ENCODE data around the gene UFM1. TPM values are rescaled to one million over a fixed set of nuclear protein-coding genes. Genes with fewer than 3 reads are reported as not detected.

UFM1 gene
- total and polyA plus RNA-seq, 4 donors = 40.2 to 106 (median 47.3) TPM

DNA sequence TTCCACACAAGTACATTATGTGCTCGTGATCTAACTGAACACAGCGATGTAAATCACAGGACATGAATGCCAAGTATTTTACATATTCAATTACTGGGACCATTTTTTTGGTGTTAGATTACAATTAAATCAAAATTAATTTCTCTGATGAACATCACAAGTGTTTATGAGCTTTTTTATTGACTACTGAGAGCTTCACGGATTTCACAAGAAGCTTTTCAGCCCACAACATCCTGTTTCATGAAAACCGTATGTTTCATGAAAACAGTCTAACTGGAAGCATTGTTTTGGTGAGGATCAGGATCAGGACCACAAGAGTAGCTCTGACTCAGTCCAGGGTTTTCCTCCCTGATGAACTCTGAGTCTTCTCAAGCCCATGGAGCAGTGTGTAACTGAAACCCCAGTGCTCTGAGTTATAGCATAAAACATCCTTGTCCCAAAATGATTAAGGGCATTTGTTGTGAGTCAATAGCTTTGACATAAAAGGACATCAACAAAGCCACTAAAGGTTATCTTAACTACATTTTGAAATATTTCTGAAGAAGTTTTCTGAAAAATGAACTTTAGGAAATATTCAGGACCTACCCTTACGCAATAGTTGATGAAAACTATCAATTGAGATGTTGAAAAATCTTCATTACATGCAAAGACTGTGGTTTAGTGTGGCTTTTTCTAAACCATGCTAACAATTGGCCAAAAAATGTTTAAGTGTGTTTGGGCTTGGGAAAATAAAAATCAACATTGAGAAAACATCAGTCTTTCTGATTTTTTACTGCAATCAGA is 49.3 kb downstream of the UFM1 start:
- Histone ChIP-seq H3K27ac (ENCODE audit: low read depth in 1 of 2, low read length in 1 of 2) (no peak overlapping the region), H3K36me3 (ENCODE audit: control insufficient read depth in 4 of 4, insufficient read depth in 4 of 4, low read length in 4 of 4) (no peaks in the 10 kb centered on the region), H3K27me3 (ENCODE audit: control insufficient read depth in 3 of 3, insufficient read depth in 3 of 3, low read length in 2 of 3) (peaks cover 0 to 6% (median 2%) of the 10 kb centered on the region in 3 donors), H3K9me3 (ENCODE audit: control insufficient read depth in 4 of 4, insufficient read depth in 3 of 4, low read length in 3 of 4) (peaks cover 0 to under 1% (median 0%) of the 10 kb centered on the region in 4 donors), H3K4me1 (ENCODE audit: control insufficient read depth in 5 of 5, insufficient read depth in 5 of 5, low read length in 5 of 5) (peaks cover 0 to 27% (median 9%) of the 10 kb centered on the region in 5 donors), H3K9ac (ENCODE audit: insufficient read depth in 1 of 2, low read length in 2 of 2) (no peak overlapping the region), H3K4me3 (no peak overlapping the region)
- peak in 1 of 3 donors; percentile 64 for DNase-seq
- 24 to 46% methylated on average over 5 of the region's 5 CpGs for WGBS, 2 donors
- TF ChIP-seq, protein P1, sequence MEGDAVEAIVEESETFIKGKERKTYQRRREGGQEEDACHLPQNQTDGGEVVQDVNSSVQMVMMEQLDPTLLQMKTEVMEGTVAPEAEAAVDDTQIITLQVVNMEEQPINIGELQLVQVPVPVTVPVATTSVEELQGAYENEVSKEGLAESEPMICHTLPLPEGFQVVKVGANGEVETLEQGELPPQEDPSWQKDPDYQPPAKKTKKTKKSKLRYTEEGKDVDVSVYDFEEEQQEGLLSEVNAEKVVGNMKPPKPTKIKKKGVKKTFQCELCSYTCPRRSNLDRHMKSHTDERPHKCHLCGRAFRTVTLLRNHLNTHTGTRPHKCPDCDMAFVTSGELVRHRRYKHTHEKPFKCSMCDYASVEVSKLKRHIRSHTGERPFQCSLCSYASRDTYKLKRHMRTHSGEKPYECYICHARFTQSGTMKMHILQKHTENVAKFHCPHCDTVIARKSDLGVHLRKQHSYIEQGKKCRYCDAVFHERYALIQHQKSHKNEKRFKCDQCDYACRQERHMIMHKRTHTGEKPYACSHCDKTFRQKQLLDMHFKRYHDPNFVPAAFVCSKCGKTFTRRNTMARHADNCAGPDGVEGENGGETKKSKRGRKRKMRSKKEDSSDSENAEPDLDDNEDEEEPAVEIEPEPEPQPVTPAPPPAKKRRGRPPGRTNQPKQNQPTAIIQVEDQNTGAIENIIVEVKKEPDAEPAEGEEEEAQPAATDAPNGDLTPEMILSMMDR (IDR thresholded peaks at IDR 0.05; ENCODE audit: control extremely low read depth, extremely low read depth) = no peak
- ATAC-seq (ENCODE audit: insufficient read depth, low FRiP score) = no peak

DNA sequence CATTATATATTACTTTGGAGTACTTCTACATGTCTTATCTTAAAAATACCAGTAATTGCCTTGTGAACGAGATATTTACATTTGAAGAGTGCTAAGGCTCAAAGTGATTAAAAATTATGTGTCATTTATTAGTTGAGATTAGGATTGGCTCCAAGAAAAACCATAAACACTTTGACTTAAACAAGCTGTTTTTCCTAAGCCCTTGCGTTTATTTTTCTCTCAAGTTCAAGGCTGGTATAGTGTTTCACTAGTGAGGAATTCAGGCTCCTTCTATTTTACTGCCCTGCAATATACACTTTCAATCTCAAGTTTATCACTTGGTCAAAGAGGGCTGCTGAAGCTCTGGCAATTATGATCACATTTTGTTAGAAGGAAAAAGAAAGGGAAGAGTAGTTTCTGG is 49.9 kb downstream of the UFM1 start:
- Histone ChIP-seq H3K27me3 (ENCODE audit: control insufficient read depth in 3 of 3, insufficient read depth in 3 of 3, low read length in 2 of 3) (peaks cover 0 to 6% (median 2%) of the 10 kb centered on the region in 3 donors), H3K9me3 (ENCODE audit: control insufficient read depth in 4 of 4, insufficient read depth in 3 of 4, low read length in 3 of 4) (peaks cover 0 to 2% (median 0%) of the 10 kb centered on the region in 4 donors), H3K27ac (ENCODE audit: low read depth in 1 of 2, low read length in 1 of 2) (no peak overlapping the region), H3K36me3 (ENCODE audit: control insufficient read depth in 4 of 4, insufficient read depth in 4 of 4, low read length in 4 of 4) (no peaks in the 10 kb centered on the region), H3K4me1 (ENCODE audit: control insufficient read depth in 5 of 5, insufficient read depth in 5 of 5, low read length in 5 of 5) (peaks cover 0 to 27% (median 9%) of the 10 kb centered on the region in 5 donors), H3K9ac (ENCODE audit: insufficient read depth in 1 of 2, low read length in 2 of 2) (no peak overlapping the region), H3K4me3 (no peak overlapping the region)
- no peak for ATAC-seq (ENCODE audit: insufficient read depth, low FRiP score)
- peak in 2 of 3 donors; percentile 91 for DNase-seq
- TF ChIP-seq, protein P1 (IDR thresholded peaks at IDR 0.05; ENCODE audit: control extremely low read depth, extremely low read depth) = no peak
- 34 to 66% methylated on average over 2 of the region's 2 CpGs for WGBS, 2 donors

DNA sequence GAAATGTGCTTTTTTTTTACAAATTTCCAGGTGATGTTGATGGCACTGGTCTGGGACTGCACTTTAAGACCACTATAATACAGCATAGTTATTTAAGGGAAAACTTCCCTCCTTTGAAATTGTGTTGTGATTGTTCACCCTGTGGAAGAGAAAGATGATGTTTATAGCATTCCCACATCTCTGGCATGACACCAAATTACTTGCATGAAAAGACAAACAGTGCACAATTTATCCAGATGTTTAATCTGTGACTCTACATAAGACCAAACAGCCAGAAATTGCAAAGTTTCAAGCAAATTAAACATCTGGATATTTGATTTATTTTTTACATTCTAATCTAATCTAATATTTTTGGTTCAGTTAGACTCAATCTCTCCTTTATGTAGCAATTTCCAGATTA is 51.6 kb downstream of the UFM1 start:
- Histone ChIP-seq H3K36me3 (ENCODE audit: control insufficient read depth in 4 of 4, insufficient read depth in 4 of 4, low read length in 4 of 4) (no peaks in the 10 kb centered on the region), H3K9me3 (ENCODE audit: control insufficient read depth in 4 of 4, insufficient read depth in 3 of 4, low read length in 3 of 4) (peaks cover 0 to 2% (median 0%) of the 10 kb centered on the region in 4 donors), H3K9ac (ENCODE audit: insufficient read depth in 1 of 2, low read length in 2 of 2) (no peak overlapping the region), H3K4me1 (ENCODE audit: control insufficient read depth in 5 of 5, insufficient read depth in 5 of 5, low read length in 5 of 5) (peaks cover 0 to 27% (median 9%) of the 10 kb centered on the region in 5 donors), H3K27ac (ENCODE audit: low read depth in 1 of 2, low read length in 1 of 2) (no peak overlapping the region), H3K4me3 (no peak overlapping the region), H3K27me3 (ENCODE audit: control insufficient read depth in 3 of 3, insufficient read depth in 3 of 3, low read length in 2 of 3) (peaks cover 0 to 4% (median 2%) of the 10 kb centered on the region in 3 donors)
- TF ChIP-seq, protein P1 (IDR thresholded peaks at IDR 0.05; ENCODE audit: control extremely low read depth, extremely low read depth) = no peak
- DNase-seq (peak in 2 of 3 donors; percentile 22 to 48), ATAC-seq (ENCODE audit: insufficient read depth, low FRiP score) (no peak)

Measured in lung (tissue), 12 donors.